Lung (tissue), 12 donors: ENCODE data around the gene HNRNPA1. TPM values are rescaled to one million over a fixed set of nuclear protein-coding genes. Genes with fewer than 3 reads are reported as not detected.

Source experiments
- ATAC-seq: fragments of 200-7000 bp; cut with Tn5 transposase; one replicate; pipeline ENCODE4 v1.9.1; 2020; ENCODE audit warnings: moderate number of reproducible peaks; ENCODE audit not compliant: insufficient read depth, low FRiP score
- DNase-seq, 3 donors: peaks; one replicate each; pipeline ENCODE4 v3.0.0-alpha.2; 2013 to 2017
- H3K27ac ChIP-seq, 2 donors: one replicate each; pipeline ENCODE4 v1.5.1; 2013; ENCODE audit warnings: mild to moderate bottlenecking in 2 of 2, moderate library complexity in 2 of 2, control low read depth in 1 of 2, inconsistent platforms in 1 of 2, low read depth in 1 of 2, low read length in 1 of 2
- H3K27me3 ChIP-seq, 3 donors: one replicate each; pipeline ENCODE4 v1.5.1; 2013; ENCODE audit warnings: low read length in 2 of 3; ENCODE audit not compliant: control insufficient read depth in 3 of 3, insufficient read depth in 3 of 3
- H3K36me3 ChIP-seq, 4 donors: one replicate each; pipeline ENCODE4 v1.5.1; 2013; ENCODE audit warnings: low read length in 4 of 4, mild to moderate bottlenecking in 1 of 4, moderate library complexity in 1 of 4; ENCODE audit not compliant: control insufficient read depth in 4 of 4, insufficient read depth in 4 of 4
- H3K4me1 ChIP-seq, 5 donors: one replicate each; pipeline ENCODE4 v1.5.1; 2013; ENCODE audit warnings: low read length in 5 of 5, mild to moderate bottlenecking in 2 of 5, moderate library complexity in 1 of 5; ENCODE audit not compliant: control insufficient read depth in 5 of 5, insufficient read depth in 5 of 5
- H3K4me3 ChIP-seq: one replicate; pipeline ENCODE4 v1.5.1; 2013; ENCODE audit warnings: mild to moderate bottlenecking, control low read depth, moderate library complexity
- H3K9ac ChIP-seq, 2 donors: one replicate each; pipeline ENCODE4 v1.5.1; 2013; ENCODE audit warnings: low read length in 2 of 2, control low read depth in 1 of 2; ENCODE audit not compliant: insufficient read depth in 1 of 2
- H3K9me3 ChIP-seq, 4 donors: one replicate each; pipeline ENCODE4 v1.5.1; 2013; ENCODE audit warnings: low read length in 3 of 4, mild to moderate bottlenecking in 1 of 4, moderate library complexity in 1 of 4; ENCODE audit not compliant: control insufficient read depth in 4 of 4, insufficient read depth in 3 of 4
- WGBS, 2 donors: extraction: QIAGEN DNeasy Blood & Tissue Kit; methylation state at CpG; one replicate each; pipeline ENCODE4 v1.1.7; 2013; 5-methylcytosine and 5-hydroxymethylcytosine counted together
- polyA plus RNA-seq, 2 donors: library from polyadenylated mRNA; stranded (reverse); fragments of 200-250 nt; gene quantifications; one replicate each; pipeline ENCODE4 v1.2.1, GENCODE V29; 2013
- total RNA-seq, 2 donors: library from RNA; depleted of rRNA in 1 of 2; stranded (reverse); fragments of >200 nt in 1 of 2; gene quantifications; one replicate each; pipeline ENCODE4 v1.2.1, GENCODE V29; 2014 to 2021
- TF ChIP-seq, protein P1 (sequence below): IDR thresholded peaks from 2 replicates; pipeline ENCODE4 v1.5.1; 2012; ENCODE audit warnings: mild to moderate bottlenecking; ENCODE audit errors: control extremely low read depth, extremely low read depth
- donor health status: control.
- donor health status: control.
- donor health status: Bipolar disorder and iron deficiency.
- donor health status: healthy.
- donor health status: DM: yes; HTN: yes; CAD: no.

HNRNPA1 gene
- total and polyA plus RNA-seq, 4 donors: 803 to 937 (median 863) TPM

DNA sequence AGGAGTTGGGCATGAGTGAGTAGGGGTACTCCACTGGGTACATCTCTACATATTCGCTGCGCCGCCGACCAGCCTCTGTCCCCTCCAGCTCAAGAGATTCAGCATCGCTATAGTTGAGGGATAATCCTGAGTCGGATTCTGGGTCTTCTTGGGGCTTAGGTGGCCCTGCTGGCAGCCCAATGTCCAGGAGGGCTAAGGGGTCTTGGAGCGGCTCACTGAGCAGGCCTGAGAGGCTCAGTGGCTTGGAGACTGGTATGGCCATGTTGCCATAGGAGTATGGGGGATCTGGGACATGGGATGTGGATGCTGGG is 12.4 kb downstream of the HNRNPA1 start:
- WGBS, 2 donors: 97 to 98% methylated on average over 7 of the region's 7 CpGs
- ATAC-seq: no peak
- Histone ChIP-seq H3K9me3 (no peaks in the 10 kb centered on the region), H3K27me3 (no peaks in the 10 kb centered on the region), H3K27ac (no peak overlapping the region), H3K4me1 (peaks cover 0 to 2% (median 0%) of the 10 kb centered on the region in 5 donors), H3K36me3 (peaks cover 0 to 5% (median 0%) of the 10 kb centered on the region in 4 donors), H3K4me3 (no peak overlapping the region), H3K9ac (no peak overlapping the region)
- TF ChIP-seq, protein P1, sequence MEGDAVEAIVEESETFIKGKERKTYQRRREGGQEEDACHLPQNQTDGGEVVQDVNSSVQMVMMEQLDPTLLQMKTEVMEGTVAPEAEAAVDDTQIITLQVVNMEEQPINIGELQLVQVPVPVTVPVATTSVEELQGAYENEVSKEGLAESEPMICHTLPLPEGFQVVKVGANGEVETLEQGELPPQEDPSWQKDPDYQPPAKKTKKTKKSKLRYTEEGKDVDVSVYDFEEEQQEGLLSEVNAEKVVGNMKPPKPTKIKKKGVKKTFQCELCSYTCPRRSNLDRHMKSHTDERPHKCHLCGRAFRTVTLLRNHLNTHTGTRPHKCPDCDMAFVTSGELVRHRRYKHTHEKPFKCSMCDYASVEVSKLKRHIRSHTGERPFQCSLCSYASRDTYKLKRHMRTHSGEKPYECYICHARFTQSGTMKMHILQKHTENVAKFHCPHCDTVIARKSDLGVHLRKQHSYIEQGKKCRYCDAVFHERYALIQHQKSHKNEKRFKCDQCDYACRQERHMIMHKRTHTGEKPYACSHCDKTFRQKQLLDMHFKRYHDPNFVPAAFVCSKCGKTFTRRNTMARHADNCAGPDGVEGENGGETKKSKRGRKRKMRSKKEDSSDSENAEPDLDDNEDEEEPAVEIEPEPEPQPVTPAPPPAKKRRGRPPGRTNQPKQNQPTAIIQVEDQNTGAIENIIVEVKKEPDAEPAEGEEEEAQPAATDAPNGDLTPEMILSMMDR: no peak
- no peak for DNase-seq

DNA sequence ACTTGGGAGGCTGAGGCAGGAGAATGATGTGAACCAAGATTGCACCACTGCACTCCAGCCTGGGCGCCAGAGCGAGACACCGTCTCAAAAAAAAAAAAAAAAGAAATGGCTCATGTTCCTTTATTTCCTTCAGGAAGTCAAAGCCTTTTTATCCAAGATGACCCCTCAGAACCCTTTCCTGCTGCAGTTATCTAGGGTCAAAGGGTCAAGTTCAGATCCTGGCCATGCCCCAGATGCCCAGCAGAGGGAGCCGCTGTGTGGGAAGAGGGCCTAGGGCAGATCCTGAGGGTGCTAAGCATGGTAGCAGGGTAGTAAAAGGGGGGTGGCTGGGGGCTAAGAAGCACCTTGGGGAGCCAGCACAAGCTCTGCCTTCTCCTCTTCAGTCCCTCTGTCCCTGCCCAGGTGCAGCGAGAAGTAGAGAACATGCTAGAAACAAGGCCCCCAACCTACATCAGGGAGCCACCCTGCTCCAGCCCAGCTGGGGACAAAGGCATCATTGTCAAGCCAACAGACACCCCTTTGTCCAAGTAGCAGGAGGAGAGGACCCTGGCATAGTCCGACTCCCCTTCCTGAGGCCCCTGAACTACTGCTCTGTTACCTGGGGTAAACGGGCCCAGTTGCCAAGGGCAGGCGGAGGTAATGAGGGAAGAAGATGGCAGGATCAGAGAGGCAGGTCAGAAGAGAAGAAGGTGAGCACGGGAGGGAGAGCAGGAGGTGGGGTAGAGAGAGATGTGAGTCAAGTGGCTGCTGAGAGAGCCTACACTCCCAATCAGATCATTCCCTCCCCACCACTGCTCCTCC is 13.8 kb downstream of the HNRNPA1 start:
- DNase-seq: peak in 1 of 3 donors; percentile 53
- ATAC-seq: peak; percentile 81
- Histone ChIP-seq H3K9me3 (no peaks in the 10 kb centered on the region), H3K36me3 (peaks cover 0 to 3% (median 0%) of the 10 kb centered on the region in 4 donors), H3K9ac (no peak overlapping the region), H3K27me3 (peaks cover 0 to 4% (median 4%) of the 10 kb centered on the region in 3 donors), H3K4me1 (peaks cover 0 to 2% (median 0%) of the 10 kb centered on the region in 5 donors), H3K27ac (no peak overlapping the region), H3K4me3 (no peak overlapping the region)
- TF ChIP-seq, protein P1: peak; percentile 68
- WGBS, 2 donors: 43 to 49% methylated on average over 9 of the region's 9 CpGs

DNA sequence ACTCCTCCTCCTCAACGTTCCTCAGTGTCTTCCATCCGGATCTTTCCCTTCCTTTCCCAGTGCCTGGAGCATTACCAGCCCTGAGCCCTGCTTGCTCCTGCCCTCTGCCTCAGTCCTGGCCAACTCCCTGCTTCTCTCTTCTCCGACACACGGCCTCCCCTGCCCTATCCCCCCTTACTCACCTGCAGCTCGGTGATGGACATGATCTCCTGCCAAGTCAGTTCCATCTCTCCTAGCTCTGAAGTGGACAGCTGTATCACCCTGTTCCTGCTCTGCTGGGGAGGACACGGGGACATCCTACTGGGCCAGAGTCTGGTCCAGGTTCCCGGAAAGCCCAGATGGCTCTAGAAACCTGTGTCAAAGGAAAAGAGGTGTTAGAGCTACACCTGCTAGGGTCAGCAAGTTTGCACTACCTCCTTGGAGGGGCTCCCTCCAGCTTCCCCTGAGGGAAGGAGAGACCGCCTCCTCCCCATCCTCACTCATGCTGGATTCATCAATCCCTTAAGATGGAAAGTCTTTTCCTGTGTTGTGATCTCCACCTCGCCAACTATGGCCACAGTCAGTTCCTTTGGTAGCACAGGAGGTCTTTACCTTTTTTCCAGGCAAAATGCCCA is 14.5 kb downstream of the HNRNPA1 start:
- Histone ChIP-seq H3K4me1 (peaks cover 0 to 2% (median 0%) of the 10 kb centered on the region in 5 donors), H3K27ac (no peak overlapping the region), H3K9ac (no peak overlapping the region), H3K27me3 (peaks cover 0 to 11% (median 9%) of the 10 kb centered on the region in 3 donors), H3K36me3 (peaks cover 0 to 3% (median 0%) of the 10 kb centered on the region in 4 donors), H3K9me3 (no peaks in the 10 kb centered on the region), H3K4me3 (no peak overlapping the region)
- TF ChIP-seq, protein P1: no peak
- ATAC-seq (no peak), DNase-seq (no peak)
- 57 to 78% methylated on average over 9 of the region's 9 CpGs for WGBS, 2 donors
